Thoracic aorta (tissue), 2 donors: ENCODE results near the gene AACS. TPM values are rescaled to one million over a fixed set of nuclear protein-coding genes. Genes with fewer than 3 reads are reported as not detected.
"Not testable (repeated sequence)": the region's sequence is repeated elsewhere in the genome, so short reads cannot be mapped to it uniquely, and the experiment has no call there.

Experiments
- ATAC-seq: fragments of 150-250 bp; one replicate; pipeline ENCODE4 v1.8.0; 2017; ENCODE audit warnings: low read depth; ENCODE audit not compliant: insufficient number of reproducible peaks, low FRiP score
- DNase-seq: peaks from one replicate; pipeline ENCODE4 v3.0.0-alpha.2; 2020; ENCODE audit warnings: low spot score
- H3K27ac ChIP-seq, 2 donors: fragments of 200-600 bp; sonication (generic); 1 replicate in 1 of 2; 2 replicates in 1 of 2; pipeline ENCODE4 v1.5.1; 2016; ENCODE audit warnings: mild to moderate bottlenecking in 2 of 2, moderate library complexity in 2 of 2
- H3K27me3 ChIP-seq: fragments of 200-600 bp; sonication (generic); replicated peaks from 2 replicates; pipeline ENCODE4 v1.6.0; 2016; ENCODE audit warnings: mild to moderate bottlenecking; ENCODE audit not compliant: insufficient read depth
- H3K36me3 ChIP-seq: fragments of 200-600 bp; sonication (generic); one replicate; pipeline ENCODE4 v1.5.1; 2016
- H3K4me1 ChIP-seq, 2 donors: fragments of 200-600 bp; sonication (generic); 1 replicate in 1 of 2; 2 replicates in 1 of 2; pipeline versions ENCODE4 v1.5.1 to v1.6.0; 2016; ENCODE audit warnings: low read depth in 2 of 2, mild to moderate bottlenecking in 1 of 2; ENCODE audit not compliant: control insufficient read depth in 1 of 2
- H3K4me3 ChIP-seq: fragments of 200-600 bp; sonication (generic); 2 replicates; pipeline ENCODE4 v1.5.1; 2016; ENCODE audit warnings: mild to moderate bottlenecking
- H3K9me3 ChIP-seq: fragments of 200-600 bp; sonication (generic); 2 replicates; pipeline ENCODE4 v1.5.1; 2016
- CTCF ChIP-seq: fragments of 200-600 bp; sonication (generic); IDR thresholded peaks from one replicate; pipeline ENCODE4 v1.5.1; 2019; ENCODE audit warnings: antibody characterized with exemption
- total RNA-seq, 2 donors: library from RNA; depleted of rRNA; stranded (reverse); fragments of >200 nt; gene quantifications; one replicate each; pipeline versions ENCODE4 v1.1.0 to v1.2.3, GENCODE V29; 2016

The AACS gene
- total RNA-seq, 2 donors from 2014 or later: 14.1 to 14.7 TPM

DNA sequence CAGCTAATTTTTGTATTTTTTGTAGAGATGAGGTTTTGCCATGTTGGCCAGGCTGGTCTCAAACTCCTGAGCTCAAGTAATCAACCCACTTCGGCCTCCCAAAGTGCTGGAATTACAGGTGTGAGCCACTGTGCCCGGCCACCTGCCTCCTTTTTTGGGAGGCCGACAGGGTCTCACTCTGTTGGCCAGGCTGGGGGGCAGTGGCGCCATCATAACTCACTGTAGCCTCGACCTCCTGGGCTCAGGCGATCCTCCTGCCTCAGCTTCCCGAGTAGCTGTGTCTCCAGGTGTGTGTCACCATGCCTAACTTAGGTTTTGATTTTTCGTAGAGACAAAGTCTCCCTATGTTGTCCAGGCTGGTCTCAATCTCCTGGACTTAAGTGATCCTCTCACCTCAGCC, 70.7 kb downstream of the AACS start:
- no peak for ATAC-seq
- Histone ChIP-seq H3K27ac (no peak overlapping the region), H3K9me3 (no peaks in the 10 kb centered on the region), H3K4me3 (no peak overlapping the region), H3K27me3 (no peaks in the 10 kb centered on the region), H3K36me3 (peaks cover 4% of the 10 kb centered on the region), H3K4me1 (no peaks in the 10 kb centered on the region)
- no peak for DNase-seq
- TF ChIP-seq CTCF: no peak

DNA sequence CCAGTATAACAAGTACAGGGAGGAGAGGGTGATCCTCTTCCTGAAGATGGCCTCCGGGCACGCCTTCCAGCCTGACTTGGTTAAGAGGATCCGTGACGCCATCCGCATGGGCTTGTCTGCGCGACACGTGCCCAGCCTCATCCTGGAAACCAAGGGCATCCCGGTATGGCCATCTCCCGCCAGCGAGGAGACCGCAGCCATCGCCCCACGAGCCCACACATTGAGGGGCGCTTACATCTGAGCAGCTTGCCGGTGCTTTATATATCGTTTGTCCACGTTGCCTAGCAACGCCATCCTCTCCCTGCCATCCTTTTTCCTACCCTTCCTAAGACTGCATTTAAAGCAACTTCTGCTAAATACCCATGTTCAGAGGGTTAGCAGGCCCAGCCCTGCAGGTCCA, 71.5 kb downstream of the AACS start:
- no peak for DNase-seq
- no peaks in the 10 kb centered on the region for H3K9me3 ChIP-seq
- no peak overlapping the region for H3K4me3 ChIP-seq
- no peak for TF ChIP-seq CTCF
- H3K4me1 ChIP-seq: no peaks in the 10 kb centered on the region
- peaks cover 4% of the 10 kb centered on the region for H3K36me3 ChIP-seq
- no peak for ATAC-seq
- no peak overlapping the region for H3K27ac ChIP-seq
- H3K27me3 ChIP-seq: no peaks in the 10 kb centered on the region

GRCh38 chr12:125137766-125138344, 72.6 kb downstream of the AACS start:
- H3K36me3 ChIP-seq: peaks cover 4% of the 10 kb centered on the region
- H3K4me1 ChIP-seq: no peaks in the 10 kb centered on the region
- no peak overlapping the region for H3K27ac ChIP-seq
- H3K4me3 ChIP-seq: no peak overlapping the region
- no peak for ATAC-seq
- no peaks in the 10 kb centered on the region for H3K27me3 ChIP-seq
- no peak for TF ChIP-seq CTCF
- DNase-seq: no peak
- H3K9me3 ChIP-seq: no peaks in the 10 kb centered on the region

DNA sequence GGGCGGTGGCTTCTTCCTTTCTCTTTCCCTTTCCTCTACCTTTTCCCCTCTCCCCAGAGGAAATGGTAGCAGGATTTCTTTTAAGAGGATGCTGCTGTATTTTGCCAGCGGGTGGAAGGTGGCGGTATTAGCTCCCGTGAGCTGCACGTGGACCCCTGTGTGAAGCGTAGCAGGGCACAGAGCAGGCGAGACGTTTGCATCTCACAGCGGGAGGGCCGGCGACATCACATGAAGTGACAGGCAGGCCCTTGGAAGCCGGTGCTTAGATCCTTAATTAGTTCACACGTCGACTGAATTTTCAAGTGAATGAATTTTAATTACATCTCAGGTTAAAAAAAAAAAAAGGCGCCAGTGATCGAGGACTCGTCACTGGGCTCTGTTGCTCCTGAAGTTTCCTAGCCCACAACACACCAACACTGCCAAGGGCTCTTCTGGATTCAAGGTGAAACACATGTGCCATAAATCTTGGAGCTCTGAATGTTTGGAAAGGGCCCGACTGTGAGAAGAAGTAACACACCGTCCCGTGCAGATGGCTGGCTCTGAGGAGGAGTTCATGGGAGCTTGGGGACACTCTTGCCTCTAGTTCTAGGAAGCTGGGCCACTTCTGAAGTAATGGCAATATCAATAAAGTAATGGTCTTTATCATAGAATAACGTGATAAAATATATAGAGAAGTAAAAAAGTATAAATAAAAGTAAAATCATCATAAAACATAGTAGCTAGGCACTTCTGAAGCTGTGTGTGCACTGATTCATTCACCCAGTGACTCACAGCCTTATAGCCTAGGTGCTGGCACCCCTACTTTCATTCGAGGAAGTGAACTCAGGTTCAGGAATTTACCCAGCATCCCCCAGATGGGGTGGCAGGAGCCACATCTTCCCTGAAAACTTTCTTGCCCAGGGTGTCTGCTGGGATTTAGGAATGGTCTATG, 75.3 kb downstream of the AACS start:
- Histone ChIP-seq H3K27me3 (no peaks in the 10 kb centered on the region), H3K9me3 (no peaks in the 10 kb centered on the region), H3K27ac (no peak overlapping the region), H3K4me3 (no peak overlapping the region), H3K4me1 (peaks cover 0 to 7% of the 10 kb centered on the region in 2 donors), H3K36me3 (peaks cover 4% of the 10 kb centered on the region)
- no peak for DNase-seq
- no peak for TF ChIP-seq CTCF
- no peak for ATAC-seq

DNA sequence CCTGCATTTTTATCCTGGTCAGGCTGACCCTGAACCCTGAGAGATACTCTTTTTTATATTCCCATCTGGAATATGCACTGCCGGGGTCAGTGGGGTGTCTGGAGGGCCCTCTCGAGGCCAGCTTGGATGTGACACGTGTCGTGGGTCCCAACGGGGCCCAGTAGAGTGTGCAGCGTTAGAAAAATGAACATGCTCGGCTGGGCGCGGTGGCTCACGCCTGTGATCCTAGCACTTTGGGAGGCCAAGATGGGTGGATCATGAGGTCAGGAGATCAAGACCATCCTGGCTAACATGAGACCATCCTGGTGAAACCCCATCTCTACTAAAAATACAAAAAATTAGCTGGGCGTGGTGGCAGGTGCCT, 76.0 kb downstream of the AACS start:
- ATAC-seq: not testable (repeated sequence)

More for the DNA sequence above, 76.0 kb downstream of the AACS start:
- H3K9me3 ChIP-seq, H3K27ac ChIP-seq, H3K27me3 ChIP-seq, H3K4me3 ChIP-seq, H3K4me1 ChIP-seq, DNase-seq, H3K36me3 ChIP-seq: not testable (repeated sequence)
